ENCODE data around the gene AVPR2.

The AVPR2 gene

GRCh38 chrX:153889123-153889522 is 15.3 kb upstream of the AVPR2 start:
- no peak for TF ChIP-seq ZBTB7A (IDR thresholded peaks at IDR 0.05; ENCODE audit: low read depth)
- TF ChIP-seq CREB1 (IDR thresholded peaks at IDR 0.05; ENCODE audit: low read depth): no peak
- no peak for TF ChIP-seq REST (IDR thresholded peaks at IDR 0.05; ENCODE audit: low read depth)

GRCh38 chrX:153897899-153898298 is 6.6 kb upstream of the AVPR2 start:
- TF ChIP-seq EP300 (IDR thresholded peaks at IDR 0.05; ENCODE audit: borderline replicate concordance): no peak
- TF ChIP-seq CEBPB (IDR thresholded peaks at IDR 0.05): no peak
- TF ChIP-seq ZBTB7A (IDR thresholded peaks at IDR 0.05; ENCODE audit: low read depth): no peak
- no peak for TF ChIP-seq EGR1 (IDR thresholded peaks at IDR 0.05)
- TF ChIP-seq MAX (IDR thresholded peaks at IDR 0.05): no peak
- TF ChIP-seq RAD21 (IDR thresholded peaks at IDR 0.05; ENCODE audit: low read depth): no peak
- TF ChIP-seq USF1 (IDR thresholded peaks at IDR 0.05): no peak
- TF ChIP-seq CREB1 (IDR thresholded peaks at IDR 0.05; ENCODE audit: low read depth): no peak
- no peak for TF ChIP-seq NFIC (IDR thresholded peaks at IDR 0.05)
- no peak for TF ChIP-seq YY1 (IDR thresholded peaks at IDR 0.05; ENCODE audit: low read depth)

GRCh38 chrX:153900831-153901752 is 3.4 kb upstream of the AVPR2 start:
- TF ChIP-seq FOXM1 (IDR thresholded peaks at IDR 0.05; ENCODE audit: borderline replicate concordance, low read depth): no peak

- TF ChIP-seq RAD21 (IDR thresholded peaks at IDR 0.05; ENCODE audit: low read depth) (no peak), NFIC (IDR thresholded peaks at IDR 0.05) (no peak), TEAD4 (IDR thresholded peaks at IDR 0.05) (no peak), YY1 (IDR thresholded peaks at IDR 0.05; ENCODE audit: low read depth) (no peak)
Measured at GRCh38 chrX:153901753-153902140, 2.7 kb upstream of the AVPR2 start.

- TF ChIP-seq EP300 (IDR thresholded peaks at IDR 0.05; ENCODE audit: borderline replicate concordance) (no peak), TAF1 (IDR thresholded peaks at IDR 0.05; ENCODE audit: low read depth) (no peak), TCF12 (IDR thresholded peaks at IDR 0.05; ENCODE audit: low read depth) (no peak), ZBTB7A (IDR thresholded peaks at IDR 0.05; ENCODE audit: low read depth) (no peak), CREB1 (IDR thresholded peaks at IDR 0.05; ENCODE audit: low read depth) (no peak), FOXM1 (IDR thresholded peaks at IDR 0.05; ENCODE audit: borderline replicate concordance, low read depth) (no peak), NFIC (IDR thresholded peaks at IDR 0.05) (no peak), YY1 (IDR thresholded peaks at IDR 0.05; ENCODE audit: low read depth) (no peak), REST (IDR thresholded peaks at IDR 0.05; ENCODE audit: low read depth) (no peak), TEAD4 (IDR thresholded peaks at IDR 0.05) (no peak), MAX (IDR thresholded peaks at IDR 0.05) (no peak), CEBPB (IDR thresholded peaks at IDR 0.05) (no peak), RAD21 (IDR thresholded peaks at IDR 0.05; ENCODE audit: low read depth) (no peak), USF1 (IDR thresholded peaks at IDR 0.05) (no peak), EGR1 (IDR thresholded peaks at IDR 0.05) (no peak)
Measured at GRCh38 chrX:153902385-153902784, 2.1 kb upstream of the AVPR2 start.

GRCh38 chrX:153903238-153903980 is 1.1 kb upstream of the AVPR2 start:
- TF ChIP-seq FOXM1 (IDR thresholded peaks at IDR 0.05; ENCODE audit: borderline replicate concordance, low read depth): no peak
- no peak for TF ChIP-seq ZBTB7A (IDR thresholded peaks at IDR 0.05; ENCODE audit: low read depth)
- TF ChIP-seq USF1 (IDR thresholded peaks at IDR 0.05): no peak
- no peak for TF ChIP-seq EP300 (IDR thresholded peaks at IDR 0.05; ENCODE audit: borderline replicate concordance)
- no peak for TF ChIP-seq EGR1 (IDR thresholded peaks at IDR 0.05)
- no peak for TF ChIP-seq NFIC (IDR thresholded peaks at IDR 0.05)
- TF ChIP-seq TCF12 (IDR thresholded peaks at IDR 0.05; ENCODE audit: low read depth): no peak
- no peak for TF ChIP-seq TAF1 (IDR thresholded peaks at IDR 0.05; ENCODE audit: low read depth)
- no peak for TF ChIP-seq REST (IDR thresholded peaks at IDR 0.05; ENCODE audit: low read depth)
- no peak for TF ChIP-seq TEAD4 (IDR thresholded peaks at IDR 0.05)
- TF ChIP-seq CEBPB (IDR thresholded peaks at IDR 0.05): no peak
- TF ChIP-seq CREB1 (IDR thresholded peaks at IDR 0.05; ENCODE audit: low read depth): no peak
- no peak for TF ChIP-seq RAD21 (IDR thresholded peaks at IDR 0.05; ENCODE audit: low read depth)
- TF ChIP-seq MAX (IDR thresholded peaks at IDR 0.05): no peak

Data from Ishikawa (cell line).